Limb (tissue), 2 donors: ENCODE results near the gene ALAS1.
"Not testable (repeated sequence)": the region's sequence is repeated elsewhere in the genome, so short reads cannot be mapped to it uniquely, and the experiment has no call there.

Source experiments
- DNase-seq, 2 donors: peaks; one replicate each; pipeline ENCODE4 v3.0.0-alpha.2; 2016; ENCODE audit errors: extremely low spot score in 2 of 2

Gene ALAS1

DNA sequence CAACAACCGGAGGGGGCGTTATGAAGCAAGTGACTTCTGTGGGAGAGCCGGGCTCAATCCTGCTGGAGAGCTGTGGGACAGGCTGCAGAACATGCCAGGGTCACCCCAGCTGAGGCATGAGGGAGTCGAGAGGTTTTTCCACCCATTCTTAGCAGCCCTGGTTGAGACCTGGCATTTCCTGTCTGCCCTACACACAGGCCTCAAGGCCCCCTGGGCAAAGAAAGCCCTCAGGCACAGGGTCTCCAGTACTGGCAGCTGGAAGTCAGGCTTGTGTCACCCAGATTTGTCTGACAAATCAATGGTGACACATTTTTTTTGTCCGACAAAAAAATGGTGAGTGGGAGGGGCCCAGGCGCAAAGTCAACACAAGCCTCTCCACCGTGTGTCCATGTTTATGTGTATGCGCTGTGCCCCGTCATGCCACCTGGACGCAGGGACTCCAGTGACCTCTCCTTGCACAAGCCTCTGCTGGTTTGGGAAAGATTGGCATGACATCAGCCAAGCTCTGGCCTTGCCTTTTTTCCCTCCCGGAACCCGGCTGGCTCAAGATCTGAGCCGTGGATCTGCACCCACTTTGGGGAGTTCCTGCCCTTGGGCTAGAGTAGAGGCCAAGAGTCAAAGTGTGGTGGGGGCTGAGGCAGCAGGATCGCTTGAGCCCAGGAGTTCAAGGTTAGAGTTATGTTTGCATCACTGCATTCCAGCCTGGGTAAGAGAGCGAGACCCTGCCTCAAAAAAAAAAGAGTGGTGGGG is 20.8 kb upstream of the ALAS1 start:
- no peak for DNase-seq

DNA sequence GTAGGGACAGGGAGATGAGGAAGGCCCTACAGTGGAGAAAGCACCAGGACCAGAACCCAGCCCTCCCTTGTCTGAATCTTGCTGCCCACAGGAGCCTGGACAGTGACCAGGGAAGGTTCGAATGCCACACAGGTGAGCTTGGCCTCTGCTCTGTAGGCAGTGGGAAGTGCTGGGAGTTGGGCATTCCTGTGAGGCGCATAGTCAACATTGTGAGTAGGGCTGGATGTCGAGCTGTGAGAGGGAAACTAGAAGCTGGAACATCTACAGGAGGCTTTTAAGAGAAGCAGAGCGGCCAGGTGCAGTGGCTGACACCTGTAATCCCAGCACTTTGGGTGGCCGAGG is 20.3 kb upstream of the ALAS1 start:
- no peak for DNase-seq

GRCh38 chr3:52178126-52178525 is 19.8 kb upstream of the ALAS1 start:
- not testable (repeated sequence) for DNase-seq

- no peak for DNase-seq
Observed at GRCh38 chr3:52178537-52178936, 19.4 kb upstream of the ALAS1 start.

- no peak for DNase-seq
Observed at GRCh38 chr3:52181543-52181942, 16.4 kb upstream of the ALAS1 start.

DNA sequence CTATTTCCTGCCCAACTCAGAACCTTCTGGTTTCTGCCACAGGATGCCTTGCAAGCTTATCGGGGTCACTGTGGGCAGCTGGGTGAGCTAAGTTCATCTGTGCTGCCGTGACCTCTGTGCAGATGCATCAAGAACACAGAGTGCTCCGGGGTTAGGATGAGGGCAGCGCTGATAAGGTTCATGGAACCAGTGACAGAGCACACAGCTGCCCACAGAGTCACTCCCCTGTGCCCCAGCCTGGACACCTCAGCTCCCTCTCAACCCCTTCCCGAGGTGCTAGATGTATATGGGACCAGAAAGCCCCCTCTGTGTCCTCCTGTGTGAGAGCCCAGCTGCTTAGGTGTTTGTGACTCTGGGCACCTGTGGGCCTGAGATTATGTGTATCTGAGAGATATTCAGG is 15.8 kb upstream of the ALAS1 start:
- no peak for DNase-seq

DNA sequence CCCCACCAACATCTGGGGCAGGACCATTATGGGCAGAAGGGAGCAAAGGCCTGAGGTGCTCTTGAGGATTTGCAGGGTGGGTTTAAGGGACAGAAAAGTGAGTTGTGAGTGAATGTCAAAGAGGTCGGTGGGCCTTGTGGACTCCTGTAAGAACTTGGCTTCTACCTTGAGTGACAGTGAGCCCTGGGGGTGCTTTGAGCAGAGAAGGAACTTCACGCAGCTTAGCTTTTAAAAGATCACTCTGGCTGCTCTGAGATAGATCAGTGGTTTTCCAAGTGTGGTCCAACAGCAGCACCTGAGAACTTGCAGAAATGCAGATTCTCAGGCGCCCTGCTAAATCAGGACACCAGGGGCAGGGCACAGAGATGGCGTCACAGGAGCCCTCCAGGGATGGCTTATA is 15.3 kb upstream of the ALAS1 start:
- no peak for DNase-seq

GRCh38 chr3:52183786-52184445 is 14.0 kb upstream of the ALAS1 start:
- no peak for DNase-seq

DNA sequence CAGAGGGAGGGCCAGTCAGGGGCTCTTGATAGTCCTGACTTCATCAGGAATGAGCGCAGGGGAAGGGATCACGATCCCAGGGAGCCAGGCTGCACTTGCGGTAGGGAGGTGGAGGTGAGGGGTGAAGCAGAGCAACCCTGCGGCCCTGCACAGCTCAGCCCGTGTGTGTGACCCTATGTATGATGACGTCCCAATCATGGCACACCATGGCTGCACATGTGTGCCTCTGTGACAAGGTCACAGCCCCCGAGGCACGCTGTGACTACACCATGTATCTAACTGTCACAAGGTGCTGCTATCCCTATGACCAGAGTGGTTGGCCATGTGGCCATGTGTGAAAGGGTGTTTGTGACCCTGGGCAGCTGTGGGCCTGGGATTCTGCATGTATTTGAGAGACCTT is 13.3 kb upstream of the ALAS1 start:
- DNase-seq: no peak

- DNase-seq: no peak
Observed at GRCh38 chr3:52185311-52185710, 12.6 kb upstream of the ALAS1 start.

GRCh38 chr3:52185837-52186236 is 12.1 kb upstream of the ALAS1 start:
- no peak for DNase-seq

DNA sequence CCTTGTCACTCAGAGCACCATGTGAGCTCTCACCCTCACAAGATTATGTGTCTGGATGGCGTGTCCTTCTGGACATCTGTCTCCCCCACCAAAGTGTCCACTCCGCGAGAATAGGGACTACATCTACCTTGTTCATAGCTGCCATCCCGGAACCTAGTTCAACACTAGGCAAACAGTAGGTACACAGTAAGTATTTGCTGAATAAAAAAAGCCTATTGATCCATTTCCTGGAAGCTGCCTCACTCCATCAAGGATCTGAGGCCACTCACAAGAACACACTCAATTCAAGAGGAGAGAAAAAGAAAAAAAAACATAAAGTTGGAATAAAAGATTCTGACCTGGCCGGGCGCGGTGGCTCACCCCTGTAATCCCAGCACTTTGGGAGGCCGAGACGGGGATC is 11.2 kb upstream of the ALAS1 start:
- no peak for DNase-seq

GRCh38 chr3:52188556-52188955 is 9.4 kb upstream of the ALAS1 start:
- DNase-seq: no peak

GRCh38 chr3:52190294-52191074 is 7.5 kb upstream of the ALAS1 start:
- DNase-seq: no peak

DNA sequence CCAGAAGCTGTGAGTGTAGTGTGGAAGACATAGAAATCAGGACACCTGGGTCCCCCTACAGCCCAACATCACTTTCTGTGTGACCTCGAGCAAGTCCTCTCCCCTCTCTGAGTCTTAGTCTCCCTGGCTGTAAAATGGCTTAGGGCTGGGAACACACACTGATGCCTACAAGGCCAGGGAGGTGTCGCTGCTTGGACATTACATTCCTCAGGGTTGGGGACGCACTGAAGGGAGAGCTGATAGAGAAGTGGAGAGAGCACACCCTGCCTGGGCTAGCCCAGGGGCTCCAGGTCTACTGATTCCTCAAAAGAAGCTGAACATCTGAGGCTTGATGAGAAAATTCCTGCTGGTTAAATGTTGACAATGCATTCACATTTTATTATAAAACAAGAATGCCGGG is 6.3 kb upstream of the ALAS1 start:
- DNase-seq: no peak

DNA sequence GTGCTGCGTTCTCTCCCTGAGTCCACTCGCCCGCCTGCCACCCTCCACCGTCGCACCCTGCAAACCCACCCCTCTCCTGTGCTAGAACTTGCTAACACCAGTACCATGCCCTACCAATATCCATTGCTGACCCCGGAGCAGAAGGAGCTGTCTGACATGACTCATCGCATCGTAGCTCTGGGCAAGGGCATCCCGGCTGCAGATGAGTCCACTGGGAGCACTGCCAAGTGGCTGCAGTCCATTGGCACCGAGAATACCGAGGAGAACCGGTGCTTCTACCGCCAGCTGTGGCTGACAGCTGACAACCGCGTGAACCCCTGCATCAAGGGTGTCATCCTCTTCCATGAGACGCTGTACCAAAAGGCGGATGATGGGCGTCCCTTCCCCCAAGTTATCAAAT is 4.9 kb upstream of the ALAS1 start:
- no peak for DNase-seq

DNA sequence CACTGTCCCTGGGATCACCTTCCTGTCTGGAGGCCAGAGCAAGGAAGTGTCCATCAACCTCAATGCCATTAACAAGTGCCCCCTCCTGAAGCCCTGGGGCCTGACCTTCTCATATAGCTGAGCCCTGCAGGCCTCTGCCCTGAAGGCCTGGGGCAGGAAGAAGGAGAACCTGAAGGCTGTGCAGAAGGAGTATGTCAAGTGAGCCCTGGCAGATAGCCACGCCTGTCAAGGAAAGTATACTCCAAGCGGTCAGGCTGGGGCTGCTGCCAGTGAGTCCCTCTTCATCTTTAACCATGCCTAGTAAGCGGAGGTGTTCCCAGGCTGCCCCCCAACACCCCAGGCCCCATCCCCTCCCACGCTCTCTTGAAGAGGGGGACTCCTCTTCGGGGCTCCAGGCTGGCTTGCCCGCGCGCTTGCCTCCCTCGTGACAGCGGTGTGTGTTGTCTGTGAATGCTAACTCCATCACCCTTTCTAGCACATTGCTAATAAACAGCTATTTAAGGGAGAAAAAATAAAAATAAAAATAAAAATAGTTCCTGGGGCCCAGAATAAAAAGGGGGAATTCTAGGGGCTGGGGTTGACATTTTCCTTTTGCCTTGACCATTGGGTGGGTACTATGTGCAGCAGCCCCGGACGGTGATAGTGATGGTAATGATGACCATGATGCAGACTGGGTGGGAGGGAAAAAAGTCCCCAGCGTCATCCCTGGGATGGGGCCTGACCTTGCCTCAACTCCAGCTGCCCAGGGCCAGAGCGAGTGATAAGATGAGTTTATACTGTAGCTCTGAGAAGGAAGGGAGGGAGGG is 3.3 kb upstream of the ALAS1 start:
- DNase-seq: no peak

DNA sequence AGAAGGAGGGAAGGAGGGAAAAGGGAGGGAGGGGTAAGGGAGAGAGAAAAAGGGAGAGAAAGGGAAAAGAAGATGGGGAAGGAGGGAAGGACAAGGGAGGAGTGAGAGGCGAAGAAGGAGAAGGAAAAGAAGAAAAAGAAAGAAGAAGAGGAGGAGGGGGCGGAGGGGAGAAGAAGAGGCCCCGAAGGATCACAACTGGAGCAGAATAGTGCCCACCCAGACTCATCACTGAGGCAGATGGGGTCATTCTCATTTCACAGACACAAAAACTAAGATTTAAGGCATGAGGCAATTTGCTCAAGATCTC is 2.7 kb upstream of the ALAS1 start:
- DNase-seq: no peak

- no peak for DNase-seq
Observed at GRCh38 chr3:52195823-52196331, 2.1 kb upstream of the ALAS1 start.

DNA sequence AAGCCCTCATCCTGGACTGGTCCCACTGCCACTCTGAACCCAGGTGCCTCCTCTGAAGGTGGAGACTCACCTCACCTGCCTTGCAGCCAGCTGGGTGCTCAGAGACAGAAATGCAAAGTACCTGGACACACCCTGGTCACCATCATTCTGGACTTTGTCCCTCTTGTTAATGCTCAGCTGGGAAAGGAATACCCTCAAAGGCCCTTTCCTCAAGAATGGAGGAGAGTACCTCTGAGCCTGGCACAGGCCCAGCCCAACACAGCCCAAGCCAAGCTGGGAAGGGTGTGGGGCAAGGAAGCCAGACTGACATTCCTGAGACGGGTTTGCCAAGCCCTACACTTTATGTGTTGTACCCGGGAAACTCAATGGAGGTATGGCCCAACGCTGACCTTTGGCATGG is 983 bp upstream of the ALAS1 start:
- no peak for DNase-seq

- DNase-seq: no peak
Observed at GRCh38 chr3:52197499-52197841, 490 bp upstream of the ALAS1 start.
